Cardiac fibroblast (primary cell): ENCODE data around the gene GPR161.

Experiments
- DNase-seq, 2 donors: peaks; one replicate each; pipeline versions ENCODE4 v3.0.0 to v3.0.0-alpha.2; 2010; ENCODE audit warnings: low read depth in 2 of 2
- H3K4me3 ChIP-seq, 2 donors: replicated peaks in 1 of 2; 1 replicate in 1 of 2; 2 replicates in 1 of 2; pipeline ENCODE4 v1.5.1; 2011; ENCODE audit warnings: low read depth in 2 of 2, low read length in 2 of 2, mild to moderate bottlenecking in 2 of 2, moderate library complexity in 1 of 2
- CTCF ChIP-seq: IDR thresholded peaks from one replicate; pipeline ENCODE4 v1.5.1; 2011; ENCODE audit warnings: low read depth, mild to moderate bottlenecking, low read length, inconsistent platforms

The GPR161 gene

GRCh38 chr1:168031198-168031597 lies 105.5 kb downstream of the GPR161 start:
- DNase-seq: no peak
- TF ChIP-seq CTCF: no peak
- no peak overlapping the region for H3K4me3 ChIP-seq
